Fibroblast of villous mesenchyme (primary cell): Measurements from ENCODE around the gene LYPLA2. TPM values are rescaled to one million over a fixed set of nuclear protein-coding genes. Genes with fewer than 3 reads are reported as not detected.

Experiments used
- DNase-seq: peaks from one replicate; pipeline ENCODE4 v3.0.0-alpha.2; 2010; ENCODE audit warnings: low read depth
- H3K4me3 ChIP-seq: 2 replicates; pipeline ENCODE4 v1.5.1; 2011; ENCODE audit warnings: low read depth, mild to moderate bottlenecking, low read length
- total RNA-seq: library from RNA; depleted of rRNA; stranded (reverse); fragments of >200 nt; gene quantifications from 2 replicates; pipeline ENCODE4 v1.2.3, GENCODE V29; 2012
- TF ChIP-seq, protein P1 (sequence below): IDR thresholded peaks from 2 replicates; pipeline ENCODE4 v1.5.1; 2012; ENCODE audit warnings: low read depth, mild to moderate bottlenecking, low read length; ENCODE audit not compliant: insufficient read depth

The LYPLA2 gene
- total RNA-seq, 1 donor = 48.8 TPM

DNA sequence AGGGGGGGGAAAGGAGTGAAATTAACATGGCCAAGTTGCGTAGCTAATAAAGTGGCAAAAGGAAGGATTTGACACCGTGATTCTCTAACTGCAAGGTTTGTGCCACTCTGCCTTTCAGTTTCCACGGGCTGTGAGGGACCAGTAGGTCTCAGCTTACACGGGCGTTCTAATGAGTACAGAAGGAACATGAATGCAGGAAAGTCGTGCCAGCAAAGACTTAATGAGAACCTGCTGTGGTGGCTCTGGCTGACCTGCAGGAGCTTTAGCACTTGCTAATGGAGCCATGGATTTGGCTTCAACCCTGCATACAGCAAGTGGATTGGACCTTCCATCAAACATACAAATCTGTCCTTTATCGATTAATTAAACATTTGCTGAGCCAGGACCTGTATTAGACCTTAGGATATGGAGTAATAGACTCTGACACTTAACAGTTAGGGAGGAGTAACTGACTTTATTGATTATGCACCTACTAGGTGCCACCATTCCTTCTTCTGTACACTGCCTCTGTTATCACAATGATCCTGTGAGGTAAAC, 27.8 kb upstream of the LYPLA2 start:
- TF ChIP-seq, protein P1, sequence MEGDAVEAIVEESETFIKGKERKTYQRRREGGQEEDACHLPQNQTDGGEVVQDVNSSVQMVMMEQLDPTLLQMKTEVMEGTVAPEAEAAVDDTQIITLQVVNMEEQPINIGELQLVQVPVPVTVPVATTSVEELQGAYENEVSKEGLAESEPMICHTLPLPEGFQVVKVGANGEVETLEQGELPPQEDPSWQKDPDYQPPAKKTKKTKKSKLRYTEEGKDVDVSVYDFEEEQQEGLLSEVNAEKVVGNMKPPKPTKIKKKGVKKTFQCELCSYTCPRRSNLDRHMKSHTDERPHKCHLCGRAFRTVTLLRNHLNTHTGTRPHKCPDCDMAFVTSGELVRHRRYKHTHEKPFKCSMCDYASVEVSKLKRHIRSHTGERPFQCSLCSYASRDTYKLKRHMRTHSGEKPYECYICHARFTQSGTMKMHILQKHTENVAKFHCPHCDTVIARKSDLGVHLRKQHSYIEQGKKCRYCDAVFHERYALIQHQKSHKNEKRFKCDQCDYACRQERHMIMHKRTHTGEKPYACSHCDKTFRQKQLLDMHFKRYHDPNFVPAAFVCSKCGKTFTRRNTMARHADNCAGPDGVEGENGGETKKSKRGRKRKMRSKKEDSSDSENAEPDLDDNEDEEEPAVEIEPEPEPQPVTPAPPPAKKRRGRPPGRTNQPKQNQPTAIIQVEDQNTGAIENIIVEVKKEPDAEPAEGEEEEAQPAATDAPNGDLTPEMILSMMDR = no peak
- no peak overlapping the region for H3K4me3 ChIP-seq
- no peak for DNase-seq

DNA sequence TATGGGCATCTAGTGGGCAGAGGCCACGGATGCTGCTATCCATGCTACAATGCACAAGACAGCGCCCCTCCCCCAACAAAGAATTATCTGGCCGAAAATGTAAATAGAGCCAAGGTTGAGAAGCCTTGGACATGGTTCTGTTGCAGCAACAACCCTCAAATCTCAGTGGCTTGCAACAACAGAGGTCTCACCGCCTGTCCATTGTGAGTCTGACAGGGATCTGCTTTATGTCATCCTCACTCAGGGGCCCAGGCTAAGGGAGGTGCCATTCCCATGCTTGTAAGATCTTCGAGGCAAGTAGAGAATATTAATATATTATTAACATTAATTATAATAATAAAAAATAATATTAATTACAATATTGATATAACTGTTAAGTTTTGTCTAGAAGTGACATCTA, 22.2 kb upstream of the LYPLA2 start:
- no peak for DNase-seq
- H3K4me3 ChIP-seq = no peak overlapping the region
- TF ChIP-seq, protein P1 = no peak

DNA sequence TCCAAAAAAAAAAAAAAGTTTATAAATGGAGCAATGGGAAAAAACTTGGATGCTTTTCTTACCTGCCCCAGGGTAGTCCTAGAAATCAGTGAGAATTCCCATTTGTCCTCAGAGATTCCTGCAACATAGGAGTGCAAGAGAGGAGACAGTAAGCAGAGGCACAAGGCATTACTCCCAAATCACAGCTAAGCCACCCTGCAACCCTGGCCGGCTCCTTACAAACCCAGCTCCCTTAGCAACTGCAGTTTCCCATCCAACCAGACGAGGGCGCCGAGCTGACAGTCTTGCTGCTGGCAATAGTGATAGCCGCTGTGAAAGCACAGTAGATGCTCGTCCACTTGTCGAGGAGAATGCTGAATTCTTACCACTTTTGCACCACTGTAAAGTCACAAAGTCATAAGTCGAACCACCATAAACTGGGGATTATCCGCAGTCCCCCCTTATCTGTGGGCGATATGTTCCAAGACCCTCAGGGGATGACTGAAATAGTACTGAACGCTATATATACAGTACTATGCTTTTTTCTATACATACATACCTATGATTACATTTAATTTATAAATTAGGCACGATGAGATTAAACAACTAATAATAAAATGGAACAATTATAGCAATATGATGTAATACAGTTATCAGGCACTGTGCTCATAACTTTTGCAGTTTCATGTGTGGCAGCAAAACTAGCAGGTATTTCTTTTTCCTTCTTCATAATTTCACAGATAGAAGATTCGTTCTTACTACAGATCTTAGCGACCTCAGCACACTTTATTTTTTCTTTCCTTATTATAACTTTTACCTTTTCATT, 18.7 kb upstream of the LYPLA2 start:
- peak; percentile 79 for DNase-seq
- TF ChIP-seq, protein P1 = peak; percentile 99

DNA sequence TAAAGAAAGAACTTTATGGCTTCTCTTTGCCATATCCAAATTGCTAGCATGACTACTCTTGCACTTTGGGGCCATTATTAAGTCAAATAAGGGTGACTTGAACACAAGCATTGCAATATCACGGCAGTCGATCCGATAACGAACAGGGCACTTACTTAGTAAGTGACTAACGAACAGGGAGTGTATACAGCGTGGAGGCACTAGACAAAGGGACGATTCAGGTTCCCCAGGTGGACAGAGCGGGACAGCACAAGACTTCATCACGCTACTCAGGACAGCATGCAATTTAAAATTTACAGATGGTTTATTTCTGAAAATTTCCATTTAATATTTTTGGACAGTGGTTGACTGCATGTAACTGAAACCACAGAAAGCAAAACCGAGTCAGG, 18.1 kb upstream of the LYPLA2 start:
- no peak overlapping the region for H3K4me3 ChIP-seq
- no peak for DNase-seq
- TF ChIP-seq, protein P1 = no peak

More for the DNA sequence above, 18.7 kb upstream of the LYPLA2 start:
- no peak overlapping the region for H3K4me3 ChIP-seq

DNA sequence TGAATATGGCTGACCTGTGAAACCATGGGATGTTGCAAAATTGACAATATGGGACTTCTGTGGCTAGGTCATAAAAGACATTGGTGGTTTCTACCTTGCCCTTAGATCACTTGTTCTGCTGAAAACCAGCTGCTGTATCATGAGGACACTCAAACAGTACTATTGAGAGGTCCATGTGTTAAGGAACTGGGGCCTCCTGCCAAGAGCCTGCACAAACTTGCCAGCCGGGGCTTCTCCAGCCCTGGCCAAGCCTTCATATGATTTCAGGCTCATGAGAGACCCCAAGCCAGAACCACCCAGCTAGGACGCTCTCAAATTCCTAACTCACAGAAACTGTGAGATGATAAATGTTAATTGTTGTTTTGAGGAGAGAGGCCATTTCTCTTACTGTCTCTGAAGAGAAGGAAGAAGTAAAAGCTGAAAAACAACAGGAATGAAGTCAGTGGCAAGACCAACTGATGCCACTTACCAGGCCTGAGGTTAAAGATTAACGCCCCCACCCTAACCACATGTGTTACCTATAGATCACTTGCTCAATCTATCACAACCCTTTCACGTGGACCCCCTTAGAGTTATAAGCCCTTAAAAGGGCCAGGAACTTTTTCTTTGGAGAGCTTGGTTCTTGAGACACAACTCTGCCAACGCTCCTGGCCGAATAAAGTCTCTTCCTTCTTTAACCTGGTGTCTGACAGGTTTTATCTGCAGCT, 16.6 kb upstream of the LYPLA2 start:
- no peak overlapping the region for H3K4me3 ChIP-seq
- TF ChIP-seq, protein P1 = no peak
- no peak for DNase-seq

DNA sequence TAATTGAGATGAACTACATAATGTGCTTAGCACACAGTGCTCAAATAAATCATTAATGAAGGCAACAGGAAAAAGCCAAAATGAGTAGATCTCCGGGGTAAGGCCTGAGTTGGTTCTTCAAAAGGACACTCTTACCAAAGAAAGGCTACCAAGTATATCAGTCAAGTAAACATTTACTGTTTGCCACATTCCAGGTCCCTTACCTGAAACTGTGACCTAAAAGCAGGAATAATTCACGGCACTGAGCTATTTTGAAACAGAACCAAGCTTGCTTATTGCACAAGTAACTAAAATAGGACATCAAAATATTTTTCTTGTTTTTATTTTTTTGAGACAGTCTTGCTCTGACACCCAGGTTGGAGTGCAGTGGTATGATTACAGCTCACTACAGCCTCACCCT, 14.7 kb upstream of the LYPLA2 start:
- no peak for DNase-seq
- TF ChIP-seq, protein P1 = no peak
- H3K4me3 ChIP-seq = no peak overlapping the region
